Measurements from ENCODE around the gene PLIN1. TPM values are rescaled to one million over a fixed set of nuclear protein-coding genes. Genes with fewer than 3 reads are reported as not detected.

Gene PLIN1
- total and polyA plus RNA-seq, 2 donors (not counting 1 experiment from before 2014, with no cell fraction given): 0.97 to 1.2 TPM

DNA sequence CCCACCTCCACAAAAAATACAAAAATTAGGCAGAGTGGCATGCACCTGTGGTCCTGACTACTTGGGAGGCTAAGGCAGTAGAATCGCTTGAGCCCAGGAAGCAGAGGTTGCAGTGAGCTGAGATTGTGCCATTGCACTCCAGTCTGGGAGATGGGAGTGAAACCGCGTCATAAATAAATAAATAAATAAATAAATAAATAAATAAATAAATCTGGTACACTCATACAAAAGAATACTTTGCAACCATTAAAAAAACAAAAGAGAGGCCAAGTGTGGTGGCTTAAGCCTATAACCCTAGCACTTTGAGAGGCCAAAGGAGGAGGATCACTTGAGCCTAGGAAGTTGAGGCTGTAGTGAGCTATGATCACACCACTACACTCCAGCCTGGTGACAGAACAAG is 43.9 kb upstream of the PLIN1 start:
- H3K4me3 Mint-ChIP-seq: no peak overlapping the region
- no peaks in the 10 kb centered on the region for H3K4me1 ChIP-seq (ENCODE audit: control insufficient read depth in 2 of 2, insufficient read depth in 2 of 2, low read length in 2 of 2)
- H3K27ac ChIP-seq (ENCODE audit: low read length in 2 of 2): no peak overlapping the region
- no peak overlapping the region for H3K27ac Mint-ChIP-seq
- DNase-seq (no peak), ATAC-seq (ENCODE audit: low read depth) (no peak)
- intact Hi-C loops (cut with micrococcal nuclease): no loop called here
- no peak for TF ChIP-seq EZH2 (IDR thresholded peaks at IDR 0.05; ENCODE audit: borderline replicate concordance, insufficient read depth, low read depth, low read length, poor library complexity, severe bottlenecking)
- TF ChIP-seq, protein P1, sequence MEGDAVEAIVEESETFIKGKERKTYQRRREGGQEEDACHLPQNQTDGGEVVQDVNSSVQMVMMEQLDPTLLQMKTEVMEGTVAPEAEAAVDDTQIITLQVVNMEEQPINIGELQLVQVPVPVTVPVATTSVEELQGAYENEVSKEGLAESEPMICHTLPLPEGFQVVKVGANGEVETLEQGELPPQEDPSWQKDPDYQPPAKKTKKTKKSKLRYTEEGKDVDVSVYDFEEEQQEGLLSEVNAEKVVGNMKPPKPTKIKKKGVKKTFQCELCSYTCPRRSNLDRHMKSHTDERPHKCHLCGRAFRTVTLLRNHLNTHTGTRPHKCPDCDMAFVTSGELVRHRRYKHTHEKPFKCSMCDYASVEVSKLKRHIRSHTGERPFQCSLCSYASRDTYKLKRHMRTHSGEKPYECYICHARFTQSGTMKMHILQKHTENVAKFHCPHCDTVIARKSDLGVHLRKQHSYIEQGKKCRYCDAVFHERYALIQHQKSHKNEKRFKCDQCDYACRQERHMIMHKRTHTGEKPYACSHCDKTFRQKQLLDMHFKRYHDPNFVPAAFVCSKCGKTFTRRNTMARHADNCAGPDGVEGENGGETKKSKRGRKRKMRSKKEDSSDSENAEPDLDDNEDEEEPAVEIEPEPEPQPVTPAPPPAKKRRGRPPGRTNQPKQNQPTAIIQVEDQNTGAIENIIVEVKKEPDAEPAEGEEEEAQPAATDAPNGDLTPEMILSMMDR (IDR thresholded peaks at IDR 0.05): no peak
- CTCF ChIA-PET: interaction anchor here (1.3 kb wide), 1 partner anchor 17 kb away, joined by 4 read pairs; no protein-coding TSS in a partner anchor
- peaks cover 32% of the 10 kb centered on the region for H3K27me3 Mint-ChIP-seq
- no peak overlapping the region for H3K4me3 ChIP-seq (ENCODE audit: control extremely low read depth in 1 of 5, extremely low read depth in 1 of 5, insufficient read depth in 1 of 5, low read depth in 2 of 5, low read length in 4 of 5)
- H3K4me1 Mint-ChIP-seq: no peaks in the 10 kb centered on the region
- no peak overlapping the region for H2AFZ ChIP-seq (ENCODE audit: insufficient read depth, low read depth, low read length, poor library complexity, severe bottlenecking)
- POLR2A ChIA-PET: no interaction called here
- H4K20me1 ChIP-seq (ENCODE audit: control insufficient read depth, insufficient read depth, low read length, poor library complexity, severe bottlenecking): no peaks in the 10 kb centered on the region
- H3K79me2 ChIP-seq (ENCODE audit: control insufficient read depth, insufficient read depth, low read length): no peaks in the 10 kb centered on the region
- H3K36me3 ChIP-seq (replicated peaks in 1 of 2; ENCODE audit: control extremely low read depth in 1 of 2, control insufficient read depth in 1 of 2, extremely low read depth in 1 of 2, insufficient read depth in 2 of 2, low read length in 1 of 2): no peaks in the 10 kb centered on the region
- no CpG with 5 or more reads among the region's 3 CpGs for WGBS (ENCODE audit: insufficient coverage)
- H3K4me2 ChIP-seq (replicated peaks; ENCODE audit: low read depth, low read length, poor library complexity, severe bottlenecking): no peak overlapping the region
- peaks cover 0 to 5% (median 2%) of the 10 kb centered on the region in 4 experiments for H3K27me3 ChIP-seq (replicated peaks in 1 of 4; ENCODE audit: control extremely low read depth in 1 of 4, control insufficient read depth in 3 of 4, insufficient read depth in 4 of 4, low read length in 3 of 4)
- H3K9ac ChIP-seq (ENCODE audit: low read length): no peak overlapping the region
- peaks cover 0 to 10% (median 6%) of the 10 kb centered on the region in 3 donors for H3K9me3 ChIP-seq (ENCODE audit: control extremely low read depth in 1 of 3, control insufficient read depth in 2 of 3, insufficient read depth in 1 of 3, low read length in 2 of 3)
- peaks cover 5% of the 10 kb centered on the region for H3K9me3 Mint-ChIP-seq (ENCODE audit: insufficient read depth)

GRCh38 chr15:89714775-89715174 is 35.6 kb upstream of the PLIN1 start:
- Mint-ChIP-seq H3K27ac (no peak overlapping the region), H3K4me3 (no peak overlapping the region), H3K27me3 (peaks cover 7% of the 10 kb centered on the region), H3K9me3 (ENCODE audit: insufficient read depth) (peaks cover 2% of the 10 kb centered on the region), H3K4me1 (no peaks in the 10 kb centered on the region)
- DNase-seq: no peak
- no peaks in the 10 kb centered on the region for H3K36me3 ChIP-seq (replicated peaks in 1 of 2; ENCODE audit: control extremely low read depth in 1 of 2, control insufficient read depth in 1 of 2, extremely low read depth in 1 of 2, insufficient read depth in 2 of 2, low read length in 1 of 2)
- TF ChIP-seq EZH2 (IDR thresholded peaks at IDR 0.05; ENCODE audit: borderline replicate concordance, insufficient read depth, low read depth, low read length, poor library complexity, severe bottlenecking): no peak
- TF ChIP-seq, protein P1 (IDR thresholded peaks at IDR 0.05): no peak
- CTCF ChIA-PET: no interaction called here
- no peaks in the 10 kb centered on the region for H3K4me1 ChIP-seq (ENCODE audit: control insufficient read depth in 2 of 2, insufficient read depth in 2 of 2, low read length in 2 of 2)
- H4K20me1 ChIP-seq (ENCODE audit: control insufficient read depth, insufficient read depth, low read length, poor library complexity, severe bottlenecking): no peaks in the 10 kb centered on the region
- no peak overlapping the region for H3K4me2 ChIP-seq (replicated peaks; ENCODE audit: low read depth, low read length, poor library complexity, severe bottlenecking)
- peaks cover 0 to 5% (median 0%) of the 10 kb centered on the region in 4 experiments for H3K27me3 ChIP-seq (replicated peaks in 1 of 4; ENCODE audit: control extremely low read depth in 1 of 4, control insufficient read depth in 3 of 4, insufficient read depth in 4 of 4, low read length in 3 of 4)
- H3K4me3 ChIP-seq (ENCODE audit: control extremely low read depth in 1 of 5, extremely low read depth in 1 of 5, insufficient read depth in 1 of 5, low read depth in 2 of 5, low read length in 4 of 5): no peak overlapping the region
- H3K27ac ChIP-seq (ENCODE audit: low read length in 2 of 2): no peak overlapping the region
- no CpG with 5 or more reads among the region's 2 CpGs for WGBS (ENCODE audit: insufficient coverage)
- H2AFZ ChIP-seq (ENCODE audit: insufficient read depth, low read depth, low read length, poor library complexity, severe bottlenecking): no peak overlapping the region
- no peak for ATAC-seq (ENCODE audit: low read depth)
- no peaks in the 10 kb centered on the region for H3K9me3 ChIP-seq (ENCODE audit: control extremely low read depth in 1 of 3, control insufficient read depth in 2 of 3, insufficient read depth in 1 of 3, low read length in 2 of 3)
- POLR2A ChIA-PET: no interaction called here
- no peaks in the 10 kb centered on the region for H3K79me2 ChIP-seq (ENCODE audit: control insufficient read depth, insufficient read depth, low read length)
- intact Hi-C loops (cut with micrococcal nuclease): no loop called here
- H3K9ac ChIP-seq (ENCODE audit: low read length): no peak overlapping the region
